LNCaP clone FGC (cell line): Measurements from ENCODE around the gene COX6A2.
"Not testable (repeated sequence)": the region's sequence is repeated elsewhere in the genome, so short reads cannot be mapped to it uniquely, and the experiment has no call there.

Experiments
- DNase-seq: peaks from one replicate; pipeline ENCODE4 v3.0.0-alpha.2; 2011; ENCODE audit warnings: low read depth
- H3K4me3 ChIP-seq: 2 replicates; pipeline ENCODE4 v1.5.1; 2011; ENCODE audit warnings: mild to moderate bottlenecking, low read depth, low read length, control low read depth
- TF ChIP-seq, protein P1 (sequence below): IDR thresholded peaks from 2 replicates; pipeline ENCODE4 v1.5.1; 2012; ENCODE audit warnings: mild to moderate bottlenecking; ENCODE audit not compliant: control insufficient read depth, insufficient read depth; ENCODE audit errors: extremely low read depth

COX6A2 gene

DNA sequence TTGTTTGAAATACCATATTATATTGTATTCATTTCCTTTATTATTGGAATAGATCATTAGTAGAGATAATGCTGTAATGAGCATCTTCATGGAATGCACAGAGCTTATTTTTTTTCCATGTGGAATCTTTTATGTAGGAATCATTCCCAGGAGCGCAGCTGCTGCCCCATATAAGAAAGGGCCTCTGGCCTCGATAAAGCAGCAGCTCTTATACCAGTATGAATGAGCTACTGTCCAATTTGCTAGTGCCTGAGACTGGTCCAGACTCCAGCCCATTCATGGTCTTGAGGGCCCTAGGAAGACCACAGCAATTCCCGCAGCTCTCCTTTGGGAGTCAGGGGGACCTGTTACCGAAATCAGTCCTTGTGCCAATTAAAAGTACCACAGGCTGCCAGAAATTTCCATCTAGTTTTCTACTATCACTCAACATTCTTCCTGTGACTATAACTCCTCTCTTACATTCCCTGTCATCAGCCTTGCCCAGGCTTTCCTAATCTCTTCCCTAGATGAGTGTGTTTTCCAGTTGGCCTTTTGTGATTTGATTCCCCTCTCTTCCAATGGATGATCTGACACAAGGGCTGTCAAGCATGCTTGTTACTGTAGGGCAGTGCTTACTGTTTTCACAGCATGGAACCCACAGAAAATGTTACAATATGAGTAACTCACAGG lies 12.5 kb upstream of the COX6A2 start:
- no peak for DNase-seq
- TF ChIP-seq, protein P1, sequence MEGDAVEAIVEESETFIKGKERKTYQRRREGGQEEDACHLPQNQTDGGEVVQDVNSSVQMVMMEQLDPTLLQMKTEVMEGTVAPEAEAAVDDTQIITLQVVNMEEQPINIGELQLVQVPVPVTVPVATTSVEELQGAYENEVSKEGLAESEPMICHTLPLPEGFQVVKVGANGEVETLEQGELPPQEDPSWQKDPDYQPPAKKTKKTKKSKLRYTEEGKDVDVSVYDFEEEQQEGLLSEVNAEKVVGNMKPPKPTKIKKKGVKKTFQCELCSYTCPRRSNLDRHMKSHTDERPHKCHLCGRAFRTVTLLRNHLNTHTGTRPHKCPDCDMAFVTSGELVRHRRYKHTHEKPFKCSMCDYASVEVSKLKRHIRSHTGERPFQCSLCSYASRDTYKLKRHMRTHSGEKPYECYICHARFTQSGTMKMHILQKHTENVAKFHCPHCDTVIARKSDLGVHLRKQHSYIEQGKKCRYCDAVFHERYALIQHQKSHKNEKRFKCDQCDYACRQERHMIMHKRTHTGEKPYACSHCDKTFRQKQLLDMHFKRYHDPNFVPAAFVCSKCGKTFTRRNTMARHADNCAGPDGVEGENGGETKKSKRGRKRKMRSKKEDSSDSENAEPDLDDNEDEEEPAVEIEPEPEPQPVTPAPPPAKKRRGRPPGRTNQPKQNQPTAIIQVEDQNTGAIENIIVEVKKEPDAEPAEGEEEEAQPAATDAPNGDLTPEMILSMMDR: no peak
- H3K4me3 ChIP-seq: no peak overlapping the region

DNA sequence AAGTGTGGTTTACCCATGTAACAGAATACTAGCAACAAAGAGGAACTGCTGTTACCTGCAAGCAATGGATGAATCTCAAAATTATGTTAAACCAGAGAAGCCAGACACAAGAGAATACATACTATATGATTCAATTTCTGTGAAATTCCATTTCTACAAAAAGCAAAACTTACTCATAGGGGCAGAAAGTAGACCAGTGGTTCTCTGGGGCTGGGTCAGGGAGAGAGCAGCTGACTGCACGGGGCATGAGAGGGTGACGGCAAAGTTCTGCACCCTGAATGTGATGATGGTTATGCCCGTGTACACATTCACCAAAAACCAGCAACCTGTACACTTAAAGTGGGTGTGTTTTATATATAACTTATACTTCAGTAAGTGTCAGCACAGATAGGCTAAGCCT lies 11.4 kb upstream of the COX6A2 start:
- no peak overlapping the region for H3K4me3 ChIP-seq
- no peak for DNase-seq
- TF ChIP-seq, protein P1: no peak

DNA sequence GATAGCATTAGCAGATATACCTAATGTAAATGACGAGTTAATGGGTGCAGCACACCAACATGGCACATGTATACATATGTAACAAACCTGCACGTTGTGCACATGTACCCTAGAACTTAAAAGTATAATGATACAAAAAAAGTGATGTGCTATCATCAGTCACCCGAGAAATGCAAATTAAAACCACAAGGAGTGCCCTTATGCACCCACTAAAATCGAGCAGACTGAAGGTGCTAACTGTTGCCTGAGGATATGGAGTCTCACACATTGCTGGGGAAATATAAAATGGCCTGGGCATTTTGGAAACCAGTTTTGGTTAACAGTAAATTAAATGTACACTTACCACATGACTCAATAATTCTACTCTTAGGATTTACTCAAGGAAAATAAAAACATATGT lies 10.9 kb upstream of the COX6A2 start:
- not testable (repeated sequence) for DNase-seq, H3K4me3 ChIP-seq

DNA sequence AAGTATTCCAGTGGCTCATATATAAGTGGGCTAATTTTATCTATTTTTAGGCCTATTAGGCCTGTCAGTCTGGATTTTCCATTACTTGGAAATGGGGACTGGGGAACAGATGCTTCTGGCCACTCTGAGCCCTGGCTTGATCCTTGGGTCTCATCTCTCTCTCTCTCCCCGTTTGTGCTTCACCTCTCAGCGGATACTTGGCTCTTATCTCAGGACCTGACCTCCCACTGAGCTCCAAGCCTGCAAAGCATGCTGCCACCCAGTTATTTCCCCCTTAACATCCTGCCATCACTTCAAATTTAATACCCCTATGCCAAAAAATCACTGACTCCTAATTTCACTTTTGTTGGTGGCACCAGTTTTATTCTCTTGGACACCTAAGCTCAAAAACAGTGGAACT lies 10.3 kb upstream of the COX6A2 start:
- TF ChIP-seq, protein P1: no peak
- DNase-seq: no peak
- no peak overlapping the region for H3K4me3 ChIP-seq

DNA sequence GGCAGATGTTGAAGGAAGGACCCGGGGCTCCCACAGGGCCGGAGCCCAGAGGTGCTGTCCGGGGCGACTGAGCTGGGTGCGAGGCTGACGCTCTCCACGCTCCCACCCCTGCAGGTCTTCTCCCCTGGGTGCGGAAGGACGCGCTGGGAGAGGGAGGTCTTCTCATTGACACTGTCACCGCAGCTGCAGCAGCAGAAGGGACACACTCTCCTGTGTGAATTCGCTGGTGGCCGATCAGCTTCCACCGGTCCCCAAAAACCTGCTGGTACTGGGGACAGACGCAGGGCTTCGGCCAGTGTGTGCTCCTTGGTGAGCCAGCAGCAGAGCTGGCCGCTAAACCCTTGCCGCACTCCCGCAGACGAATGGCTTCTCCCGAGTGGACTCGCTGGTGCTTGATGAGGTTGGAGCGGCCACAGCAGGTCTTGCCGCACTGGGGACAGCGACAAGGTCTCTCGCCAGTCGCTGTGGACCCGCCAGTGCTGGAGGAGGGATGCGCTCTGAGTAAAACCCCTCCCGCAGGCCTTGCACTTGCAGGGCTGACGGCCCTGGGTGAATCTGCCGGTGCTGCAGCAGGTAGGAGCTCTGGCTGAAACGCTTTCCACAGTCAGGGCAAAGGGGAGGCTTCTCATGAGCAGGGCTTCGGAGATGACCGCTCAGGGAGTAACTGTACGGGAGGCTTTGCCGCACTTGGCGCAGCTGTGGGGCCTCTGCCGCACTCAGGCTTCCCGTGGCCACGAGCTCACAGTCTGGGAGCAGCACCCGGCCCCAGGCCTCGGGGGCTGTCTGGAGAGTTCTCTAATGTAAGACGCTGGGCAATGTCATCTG lies 8.3 kb upstream of the COX6A2 start:
- TF ChIP-seq, protein P1: no peak
- H3K4me3 ChIP-seq: no peak overlapping the region
- no peak for DNase-seq

- DNase-seq: no peak
- TF ChIP-seq, protein P1: no peak
- no peak overlapping the region for H3K4me3 ChIP-seq
These were observed 7.4 kb upstream of the COX6A2 start for GRCh38 chr16:31435341-31436220.
